Panc1 (cell line): ENCODE data around the gene LITAFD. TPM values are rescaled to one million over a fixed set of nuclear protein-coding genes. Genes with fewer than 3 reads are reported as not detected.

Experiments used
- ATAC-seq: fragments of 200-7000 bp; cut with Tn5 transposase; 2 replicates; pipeline ENCODE4 v1.9.1; 2020; ENCODE audit warnings: mild to moderate bottlenecking, moderate library complexity
- BruUV-seq: library from RNA; stranded (reverse); fragments of 400-500 nt; replicated peaks from 2 replicates; lab custom pipeline; 2021; lab: Mats Ljungman, UMichigan
- CTCF ChIA-PET: fragments of 300-600 bp; sonication (Branson Sonifier 250); formaldehyde crosslinking; loops from one replicate; lab custom pipeline; 2022; ENCODE audit warnings: antibody characterized with exemption; lab: Charles Lee
- POLR2A ChIA-PET: fragments of 300-600 bp; sonication (Branson Sonifier 250); formaldehyde crosslinking; loops from one replicate; lab custom pipeline; 2022; ENCODE audit warnings: antibody characterized with exemption; lab: Charles Lee
- DNase-seq: peaks from one replicate; pipeline ENCODE4 v3.0.0-alpha.2; 2010; ENCODE audit warnings: low read depth, low spot score
- H3K27ac ChIP-seq: 2 replicates; pipeline ENCODE4 v1.5.1; 2011; ENCODE audit warnings: mild to moderate bottlenecking, low read length, inconsistent platforms
- H3K27me3 ChIP-seq: fragments of 200-500 bp; sonication (Bioruptor generic); 2 replicates; pipeline ENCODE4 v1.6.0; 2014; ENCODE audit warnings: low read length, inconsistent platforms; ENCODE audit not compliant: control insufficient read depth, insufficient read depth
- H3K36me3 ChIP-seq: fragments of 200-500 bp; sonication (Bioruptor generic); 2 replicates; pipeline ENCODE4 v1.5.1; 2014; ENCODE audit warnings: inconsistent platforms, mild to moderate bottlenecking, low read length, moderate library complexity; ENCODE audit not compliant: control insufficient read depth, insufficient read depth
- H3K4me1 ChIP-seq: 2 replicates; pipeline ENCODE4 v1.5.1; 2011; ENCODE audit warnings: inconsistent platforms, mild to moderate bottlenecking, low read length, moderate library complexity; ENCODE audit not compliant: control insufficient read depth, insufficient read depth
- H3K4me3 ChIP-seq, 2 experiments: 2 replicates each; pipeline ENCODE4 v1.5.1; 2011 to 2012; ENCODE audit warnings: low read depth in 2 of 2, low read length in 2 of 2, mild to moderate bottlenecking in 2 of 2, inconsistent platforms in 1 of 2, moderate library complexity in 1 of 2
- H3K9me3 ChIP-seq: fragments of 200-500 bp; sonication (Bioruptor generic); 2 replicates; pipeline ENCODE4 v1.5.1; 2014; ENCODE audit warnings: low read depth, mild to moderate bottlenecking, inconsistent platforms, low read length, moderate library complexity; ENCODE audit not compliant: control insufficient read depth, insufficient read depth
- CTCF ChIP-seq: fragments of 450-650 bp; IDR thresholded peaks from 2 replicates; pipeline ENCODE4 v1.5.1; 2017; ENCODE audit warnings: mild to moderate bottlenecking
- POLR2AphosphoS5 ChIP-seq: IDR thresholded peaks from 2 replicates; pipeline ENCODE4 v1.6.1; 2012; ENCODE audit warnings: mild to moderate bottlenecking, low read depth, low read length, moderate library complexity
- REST ChIP-seq, 2 experiments: IDR thresholded peaks; 2 replicates each; pipeline ENCODE4 v1.6.1; 2011 to 2012; ENCODE audit warnings: low read depth in 2 of 2, control low read depth in 1 of 2, low read length in 1 of 2, mild to moderate bottlenecking in 1 of 2, moderate library complexity in 1 of 2; ENCODE audit not compliant: insufficient read depth in 1 of 2
- SIN3A ChIP-seq: IDR thresholded peaks from 2 replicates; pipeline ENCODE4 v1.6.1; 2012; ENCODE audit warnings: low read depth, mild to moderate bottlenecking, low read length, moderate library complexity, borderline replicate concordance; ENCODE audit not compliant: insufficient read depth
- TCF7L2 ChIP-seq: IDR thresholded peaks from 2 replicates; pipeline ENCODE4 v1.6.1; 2011; ENCODE audit warnings: mild to moderate bottlenecking, low read depth, low read length, inconsistent platforms
- in situ Hi-C: cut with HindIII; loops from 2 replicates; pipeline ENCODE4 v1.10.0; 2016; ENCODE audit warnings: low sequenced_read_pairs, low pct_unique_long_range_greater_than_20kb
- intact Hi-C: fragments of 100-400 bp; cut with micrococcal nuclease; formaldehyde crosslinking; loops from one replicate; pipeline ENCODE4 v1.10.0; 2022; ENCODE audit not compliant: unreplicated experiment
- total RNA-seq: library from RNA; stranded (reverse); gene quantifications from one replicate; pipeline ENCODE4 v1.2.1, GENCODE V29; 2021; ENCODE audit not compliant: unreplicated experiment

The LITAFD gene
- total RNA-seq, 1 experiment from 2014 or later, result not detected

- Histone ChIP-seq H3K27ac (no peak overlapping the region), H3K36me3 (peaks cover 3% of the 10 kb centered on the region; the same call in 1 of the 2 replicates), H3K9me3 (no peaks in the 10 kb centered on the region), H3K4me3 (no peak overlapping the region), H3K27me3 (no peaks in the 10 kb centered on the region), H3K4me1 (peaks cover 18% of the 10 kb centered on the region)
- POLR2A ChIA-PET, result no interaction called here
- DNase-seq, result no peak
- ATAC-seq, result no peak
- no peak for TF ChIP-seq TCF7L2
- TF ChIP-seq SIN3A, result no peak
- no peak for TF ChIP-seq POLR2AphosphoS5
- TF ChIP-seq CTCF, result no peak
- TF ChIP-seq REST (IDR thresholded peaks at IDR 0.05; ENCODE audit: insufficient read depth in 1 of 2, low read depth in 2 of 2, low read length in 1 of 2), result no peak
- no TSS peak for BruUV-seq
- CTCF ChIA-PET, result interaction anchor here (1.1 to 1.7 kb wide), 2 partner anchors 8 to 18 kb away, joined by 9 read pairs; no protein-coding TSS in a partner anchor
- intact Hi-C loops (no loop called here), in situ Hi-C loops (no loop called here)
Measured at GRCh38 chr16:8872071-8872470, 10.1 kb upstream of the LITAFD start.

- in situ Hi-C loops, result no loop called here
- intact Hi-C loops, result no loop called here
- Histone ChIP-seq H3K36me3 (no peaks in the 10 kb centered on the region; the same call in 1 of the 2 replicates), H3K27ac (no peak overlapping the region), H3K9me3 (no peaks in the 10 kb centered on the region), H3K4me1 (peaks cover 18% of the 10 kb centered on the region), H3K27me3 (no peaks in the 10 kb centered on the region), H3K4me3 (no peak overlapping the region)
- POLR2A ChIA-PET, result interaction anchor here (0.6 to 0.7 kb wide), 2 partner anchors 20 to 22 kb away, joined by 5 to 6 read pairs; no protein-coding TSS in a partner anchor
- no peak for DNase-seq
- CTCF ChIA-PET, result interaction anchor here (0.6 to 1.0 kb wide), 4 partner anchors 9 to 62 kb away, joined by 3 to 5 read pairs (median 4); no protein-coding TSS in a partner anchor
- TF ChIP-seq CTCF, result no peak; the same call in 1 of the 2 replicates
- no TSS peak for BruUV-seq
- ATAC-seq, result no peak
Measured at GRCh38 chr16:8872967-8873865, 8.9 kb upstream of the LITAFD start.
